NCI-H1694 treated with DMSO at 0.1 percent for 48 hours (cell line): ENCODE results near the gene SCARB1.

Source experiments
- DNase-seq: peaks from one replicate; lab custom pipeline; 2025; lab: John Stamatoyannopoulos, UW

SCARB1 gene

DNA sequence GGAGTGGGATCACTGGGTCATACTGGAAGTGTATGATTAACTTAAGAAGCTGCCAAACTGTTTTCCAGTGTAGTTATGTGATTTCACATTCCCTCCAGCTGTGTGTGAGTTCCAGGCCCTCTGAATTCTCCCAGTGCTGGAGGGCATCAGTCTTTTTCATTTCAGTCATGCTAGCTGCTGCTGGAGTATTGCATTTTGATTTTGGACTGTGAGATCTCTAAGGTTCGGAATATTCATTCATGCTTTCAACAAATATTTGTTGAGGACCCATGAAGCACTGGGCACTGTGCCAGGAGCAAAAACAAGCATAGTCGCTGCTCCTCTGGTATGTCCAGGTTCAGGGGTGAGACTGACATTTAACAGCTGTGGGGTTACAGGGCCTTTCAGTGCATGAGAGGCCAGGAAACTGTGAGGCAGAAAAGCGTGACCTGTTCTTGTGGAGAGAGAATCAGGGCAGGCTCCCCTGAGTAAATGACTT, 133.2 kb downstream of the SCARB1 start:
- no peak for DNase-seq

DNA sequence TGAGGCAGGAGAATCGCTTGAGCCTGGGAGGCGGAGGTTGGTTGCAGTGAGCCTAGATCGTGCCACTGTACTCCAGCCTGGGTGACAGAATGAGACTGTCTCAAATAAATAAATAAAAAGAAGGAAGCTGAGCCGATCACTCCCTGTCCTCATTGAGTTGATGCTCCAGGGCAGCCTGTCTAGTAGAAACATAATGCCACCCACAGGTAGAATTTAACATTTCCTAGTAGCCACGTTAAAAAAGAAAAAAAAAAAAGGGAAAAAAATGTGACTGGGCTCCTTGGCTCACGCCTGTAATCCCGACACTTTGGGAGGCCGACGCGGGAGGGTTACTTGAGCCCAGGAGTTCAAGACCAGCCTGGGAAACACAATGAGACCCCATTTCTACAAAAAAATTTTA, 135.7 kb downstream of the SCARB1 start:
- no peak for DNase-seq

DNA sequence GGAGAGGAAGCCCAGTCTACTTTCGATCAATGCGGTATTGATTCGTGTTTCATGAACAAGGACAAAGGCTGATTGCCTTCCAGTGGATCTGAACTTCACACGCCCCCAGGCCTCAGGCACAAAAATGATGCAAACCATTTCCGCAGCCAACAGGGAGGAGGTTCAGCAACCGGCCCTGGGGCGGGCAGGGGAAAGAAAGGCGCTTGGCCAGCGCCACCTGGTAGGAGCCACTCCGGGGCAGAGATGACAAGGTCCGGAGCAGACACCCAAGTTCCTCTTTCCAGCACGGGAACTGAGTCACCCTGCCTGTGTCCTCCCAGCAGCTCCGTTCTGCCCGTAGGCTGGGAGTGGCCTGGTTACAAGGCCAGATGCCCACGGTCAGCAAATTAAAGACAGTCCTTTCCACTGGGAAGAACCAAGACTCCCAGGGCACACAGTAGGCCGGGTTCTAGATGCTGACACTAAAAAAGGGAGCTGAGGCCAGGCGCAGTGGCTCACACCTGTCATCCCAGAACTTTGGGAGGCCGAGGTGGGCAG, 136.3 kb downstream of the SCARB1 start:
- no peak for DNase-seq
